Measurements from ENCODE around the gene SARS1. TPM values are rescaled to one million over a fixed set of nuclear protein-coding genes. Genes with fewer than 3 reads are reported as not detected.

Gene SARS1
- total and polyA plus RNA-seq, 2 of the 8 experiments (the other 6 are each of a cell fraction or from before 2014, with no cell fraction given), result 83.1 to 146 TPM

DNA sequence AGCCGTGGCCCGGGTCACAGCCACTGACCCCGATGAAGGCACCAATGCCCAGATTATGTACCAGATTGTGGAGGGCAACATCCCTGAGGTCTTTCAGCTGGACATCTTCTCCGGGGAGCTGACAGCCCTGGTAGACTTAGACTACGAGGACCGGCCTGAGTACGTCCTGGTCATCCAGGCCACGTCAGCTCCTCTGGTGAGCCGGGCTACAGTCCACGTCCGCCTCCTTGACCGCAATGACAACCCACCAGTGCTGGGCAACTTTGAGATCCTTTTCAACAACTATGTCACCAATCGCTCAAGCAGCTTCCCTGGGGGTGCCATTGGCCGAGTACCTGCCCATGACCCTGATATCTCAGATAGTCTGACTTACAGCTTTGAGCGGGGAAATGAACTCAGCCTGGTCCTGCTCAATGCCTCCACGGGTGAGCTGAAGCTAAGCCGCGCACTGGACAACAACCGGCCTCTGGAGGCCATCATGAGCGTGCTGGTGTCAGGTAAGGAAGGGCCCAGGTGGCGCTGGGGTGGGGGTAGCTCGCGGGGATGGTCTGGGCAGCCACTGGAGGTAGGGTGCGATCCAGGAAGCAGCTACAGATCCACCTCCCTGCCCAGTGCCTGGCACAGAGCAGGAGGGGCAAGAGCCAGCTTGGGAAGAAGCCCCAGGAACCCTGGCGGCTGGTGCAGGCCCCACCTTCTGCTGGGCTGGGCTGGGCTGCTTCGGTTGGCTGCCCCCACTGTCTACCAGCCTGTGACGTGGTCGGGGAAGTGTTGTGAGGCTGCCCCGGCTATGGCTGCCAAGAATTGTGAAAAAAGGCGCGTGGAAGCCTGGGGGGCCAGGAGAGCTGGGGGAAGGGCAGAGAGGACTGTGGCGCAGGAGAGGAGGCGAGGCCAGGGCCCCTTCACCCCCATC lies 39.4 kb downstream of the SARS1 start:
- no peak overlapping the region for H2BK120ac ChIP-seq (replicated peaks; ENCODE audit: low read depth, low read length)
- peaks cover 0 to 15% (median 10%) of the 10 kb centered on the region in 4 experiments; a peak in 5 of 7 replicates for H3K27me3 ChIP-seq (replicated peaks in 1 of 4; ENCODE audit: control insufficient read depth in 3 of 4, extremely low read depth in 1 of 4, insufficient read depth in 3 of 4, low read length in 3 of 4)
- H3K56ac ChIP-seq (replicated peaks; ENCODE audit: insufficient read length, low read depth, low read length), result no peak overlapping the region
- peaks cover 3% of the 10 kb centered on the region; the same call in 1 of the 2 replicates for H3K23me2 ChIP-seq (ENCODE audit: low read depth, low read length)
- DNase-seq (ENCODE audit: low read depth in 1 of 2, low spot score in 2 of 2), result no peak
- H2BK12ac ChIP-seq (ENCODE audit: low read depth, low read length), result peak overlapping the region; percentile 77; the same call in 1 of the 2 replicates
- no peak overlapping the region for H4K5ac ChIP-seq (ENCODE audit: insufficient read length, low read depth, low read length)
- no peak overlapping the region for H3K14ac ChIP-seq (ENCODE audit: insufficient read length)
- no peak overlapping the region; a peak in 1 of 7 replicates for H3K9ac ChIP-seq (replicated peaks in 1 of 4; ENCODE audit: extremely low read depth in 1 of 4, low read depth in 3 of 4, low read length in 3 of 4)
- FAIRE-seq, result no peak
- peaks cover 0 to 8% (median 0%) of the 10 kb centered on the region in 4 experiments; a peak in 3 of 8 replicates for H3K36me3 ChIP-seq (ENCODE audit: control insufficient read depth in 2 of 4, insufficient read depth in 4 of 4, low read length in 3 of 4)
- no peak overlapping the region for H3K27ac ChIP-seq (ENCODE audit: low read depth, low read length)
- H4K20me1 ChIP-seq (replicated peaks in 1 of 2; ENCODE audit: control insufficient read depth in 1 of 2, insufficient read depth in 2 of 2, low read length in 2 of 2), result peaks cover 3 to 7% of the 10 kb centered on the region in 2 experiments
- peaks cover 0 to 35% of the 10 kb centered on the region in 2 experiments; a peak in 1 of 4 replicates for H3K79me2 ChIP-seq (ENCODE audit: control insufficient read depth in 1 of 2, insufficient read depth in 2 of 2, low read length in 2 of 2)
- peak overlapping the region; percentile 40 for H2BK5ac ChIP-seq (ENCODE audit: low read depth, low read length)
- H3K4me1 ChIP-seq (replicated peaks in 1 of 4; ENCODE audit: control insufficient read depth in 3 of 4, insufficient read depth in 4 of 4, low read length in 3 of 4), result peaks cover 5 to 41% (median 37%) of the 10 kb centered on the region in 4 experiments
- no peak overlapping the region for H2AK5ac ChIP-seq (ENCODE audit: low read depth, low read length)
- H3K4me3 ChIP-seq (ENCODE audit: extremely low read depth in 1 of 4, insufficient read depth in 2 of 4, low read depth in 3 of 4, low read length in 4 of 4), result no peak overlapping the region; a peak in 2 of 8 replicates
- H3K4ac ChIP-seq (replicated peaks; ENCODE audit: insufficient read length, low read depth, low read length), result no peak overlapping the region
- POLR2A ChIA-PET (ENCODE audit: partially characterized antibody), result interaction anchor here (0.9 to 12.2 kb wide), 7 partner anchors 16 to 153 kb away, joined by 3 to 252 read pairs (median 5); partner anchors contain the start of genes PSRC1 and SARS1
- peak overlapping the region; percentile 44 to 47; a peak in 3 of 4 replicates for H3K4me2 ChIP-seq (ENCODE audit: insufficient read depth in 1 of 2, low read depth in 2 of 2, low read length in 2 of 2)
- CTCF ChIA-PET (ENCODE audit: partially characterized antibody), result interaction anchor here (0.6 to 28.7 kb wide), 18 partner anchors 11 to 773 kb away, joined by 3 to 651 read pairs (median 3); partner anchors contain the start of genes SARS1 and SORT1
- no peak overlapping the region for H4K8ac ChIP-seq (ENCODE audit: extremely low read depth, insufficient read depth, low read length)
- no peaks in the 10 kb centered on the region; a peak in 2 of 4 replicates for H3K9me3 ChIP-seq (ENCODE audit: insufficient read depth in 2 of 2, low read depth in 1 of 2, low read length in 1 of 2)
- H2AFZ ChIP-seq (ENCODE audit: low read length), result no peak overlapping the region
- H3K23ac ChIP-seq (ENCODE audit: insufficient read length), result no peak overlapping the region
- peak overlapping the region; percentile 71 for H3K18ac ChIP-seq (ENCODE audit: extremely low read depth, low read length)
- H2BK20ac ChIP-seq (ENCODE audit: low read length), result no peak overlapping the region
- H4K91ac ChIP-seq (replicated peaks; ENCODE audit: insufficient read length, low read length), result no peak overlapping the region
- H2BK15ac ChIP-seq (ENCODE audit: low read length), result peak overlapping the region; percentile 72
- peaks cover 13% of the 10 kb centered on the region; the same call in 1 of the 2 replicates for H3K79me1 ChIP-seq (ENCODE audit: low read depth, low read length)
- WGBS, 2 experiments (ENCODE audit: extremely low coverage in 1 of 2, insufficient coverage in 1 of 2, insufficient read length in 1 of 2, insufficient replicate concordance in 2 of 2, low coverage in 1 of 2, low lambda C conversion rate in 2 of 2, missing lambda C conversion rate in 1 of 2), result 87% methylated on average over 32 of the region's 33 CpGs; no CpG with 5 or more reads in 1 of the 2 experiments
- TF ChIP-seq TCF12 (IDR thresholded peaks at IDR 0.05; ENCODE audit: low read depth, low read length) (no peak), CREB1 (IDR thresholded peaks at IDR 0.05) (no peak), BACH1 (IDR thresholded peaks at IDR 0.05; ENCODE audit: low read length) (no peak), BRCA1 (IDR thresholded peaks at IDR 0.05; ENCODE audit: low read depth, low read length) (no peak), RNF2 (IDR thresholded peaks at IDR 0.05; ENCODE audit: borderline replicate concordance, low read depth, low read length, missing control alignments, poor library complexity, severe bottlenecking) (no peak), CEBPB (IDR thresholded peaks at IDR 0.05; ENCODE audit: low read depth, low read length) (no peak)
- TF ChIP-seq, protein P1, sequence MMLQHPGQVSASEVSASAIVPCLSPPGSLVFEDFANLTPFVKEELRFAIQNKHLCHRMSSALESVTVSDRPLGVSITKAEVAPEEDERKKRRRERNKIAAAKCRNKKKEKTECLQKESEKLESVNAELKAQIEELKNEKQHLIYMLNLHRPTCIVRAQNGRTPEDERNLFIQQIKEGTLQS (IDR thresholded peaks at IDR 0.05; ENCODE audit: insufficient read depth, low read depth, low read length), result no peak
